HG03469 (cell line): ENCODE results near the gene SPATA3.

ENCODE experiments used
- ATAC-seq: cut with Tn5 transposase; IDR thresholded peaks from one replicate; pipeline ENCODE4 v1.9.1; 2021; ENCODE audit warnings: mild to moderate bottlenecking, moderate library complexity, moderate number of reproducible peaks; ENCODE audit not compliant: unreplicated experiment

Gene SPATA3

DNA sequence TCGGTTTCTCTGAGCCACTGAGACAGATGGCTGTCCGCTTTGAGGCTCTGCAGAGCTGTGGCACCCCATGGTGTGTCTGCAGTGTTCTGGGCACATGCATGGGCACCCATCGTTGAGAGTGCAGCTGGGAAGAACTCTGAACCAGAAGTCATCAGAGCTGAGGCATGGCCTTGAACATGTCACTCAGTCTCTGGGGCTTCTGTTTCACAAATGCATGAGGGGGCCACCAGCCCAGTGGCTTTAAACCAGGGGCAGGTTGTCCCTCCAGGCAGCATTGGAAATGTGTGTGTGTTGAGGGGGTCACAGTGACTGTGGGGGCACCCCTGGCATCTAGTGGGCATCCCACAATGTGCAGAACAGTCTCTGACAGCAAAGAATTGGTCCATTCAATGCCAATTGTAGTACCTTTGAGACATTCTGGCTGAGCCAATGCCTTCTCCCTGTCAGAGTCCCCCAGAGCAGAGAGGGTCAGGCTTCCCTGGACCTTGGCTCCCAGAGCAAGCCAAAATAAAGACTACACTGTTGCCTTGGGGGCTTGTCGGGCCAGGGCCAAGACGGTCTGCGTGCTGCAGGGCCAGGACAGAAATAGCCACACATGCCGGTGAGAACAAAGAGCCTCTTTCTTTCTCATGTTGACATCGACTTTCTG lies 51.5 kb downstream of the SPATA3 start:
- no peak for ATAC-seq

DNA sequence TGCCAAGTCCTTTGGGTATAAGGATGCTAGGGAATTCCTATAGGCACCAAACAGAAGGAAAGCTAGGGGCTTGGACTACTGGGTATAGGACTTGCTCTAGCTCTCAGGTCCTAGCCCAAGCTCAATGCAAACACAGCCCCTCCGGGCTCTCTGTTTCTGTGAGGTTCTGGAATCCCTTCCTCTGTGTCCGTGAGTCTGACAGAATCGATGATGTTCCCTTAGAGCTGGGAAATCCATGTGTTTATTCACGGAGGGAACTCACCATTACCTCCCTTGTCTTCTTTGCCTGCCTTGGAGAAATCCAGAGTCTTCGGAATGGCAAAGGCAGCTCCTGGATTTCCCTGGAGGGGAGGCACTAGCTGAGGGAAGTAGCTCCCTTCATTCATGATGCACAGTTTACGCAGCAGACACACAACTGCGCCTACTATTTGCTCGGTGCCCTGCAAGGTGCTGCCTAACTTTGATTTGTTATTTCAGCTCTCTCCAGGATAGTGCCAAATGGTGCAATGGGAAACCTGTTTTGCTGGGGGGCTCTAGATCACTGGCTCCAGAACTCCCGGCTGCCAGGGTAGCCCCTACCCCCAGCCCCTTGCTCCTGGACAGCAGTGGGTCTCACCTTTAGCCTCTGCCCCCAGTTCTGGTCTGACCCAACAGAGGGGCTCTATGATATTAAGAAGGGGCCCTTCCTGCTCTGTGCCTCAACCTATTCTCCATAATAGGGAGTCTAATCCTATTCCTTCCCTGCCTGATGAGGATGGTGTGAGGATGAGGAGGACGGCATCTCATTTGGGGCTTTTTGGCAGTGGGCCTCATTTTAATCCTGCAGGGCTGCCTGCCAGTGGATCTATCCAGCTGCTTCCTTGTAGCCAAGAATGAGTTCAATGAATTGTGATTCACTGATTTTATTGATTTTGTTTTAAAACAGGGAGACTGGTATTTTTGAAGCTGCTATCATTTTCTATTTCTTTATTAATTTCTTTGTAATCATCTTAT lies 52.3 kb downstream of the SPATA3 start:
- ATAC-seq = no peak

DNA sequence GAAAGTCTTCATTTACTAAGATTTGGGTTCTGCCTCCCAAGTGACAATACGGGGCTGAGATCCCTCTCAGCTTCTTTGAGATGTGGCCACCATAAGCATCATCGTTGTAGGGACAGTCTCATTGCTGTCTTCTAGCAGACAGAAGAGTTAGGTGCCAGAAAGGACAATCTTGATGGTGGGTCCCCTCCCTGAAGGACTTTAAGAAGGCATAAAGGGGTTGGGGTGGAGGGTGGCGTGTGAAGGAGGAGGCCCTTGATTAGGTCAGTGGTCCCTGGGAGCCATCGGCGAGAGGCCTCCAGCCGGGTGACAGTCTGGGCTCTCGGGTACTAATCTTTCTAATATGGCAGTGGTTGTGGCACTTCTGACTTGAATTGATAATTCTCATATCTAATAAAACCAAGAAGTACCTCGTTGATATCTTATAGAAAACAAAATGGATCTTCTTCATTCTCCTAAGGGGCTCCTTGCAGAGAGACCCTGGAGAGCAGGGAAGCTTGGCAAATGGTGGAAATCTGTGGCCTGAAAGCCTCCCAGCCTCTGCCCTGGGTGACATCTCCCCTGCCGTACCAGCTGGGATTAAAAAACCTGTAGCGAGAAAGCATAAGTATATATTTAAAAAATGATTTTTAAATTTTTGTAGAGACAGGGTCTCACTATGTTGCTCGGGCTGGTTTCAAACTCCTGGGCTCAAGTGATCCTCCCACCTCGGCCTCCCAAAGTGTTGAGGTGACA lies 53.5 kb downstream of the SPATA3 start:
- no peak for ATAC-seq

DNA sequence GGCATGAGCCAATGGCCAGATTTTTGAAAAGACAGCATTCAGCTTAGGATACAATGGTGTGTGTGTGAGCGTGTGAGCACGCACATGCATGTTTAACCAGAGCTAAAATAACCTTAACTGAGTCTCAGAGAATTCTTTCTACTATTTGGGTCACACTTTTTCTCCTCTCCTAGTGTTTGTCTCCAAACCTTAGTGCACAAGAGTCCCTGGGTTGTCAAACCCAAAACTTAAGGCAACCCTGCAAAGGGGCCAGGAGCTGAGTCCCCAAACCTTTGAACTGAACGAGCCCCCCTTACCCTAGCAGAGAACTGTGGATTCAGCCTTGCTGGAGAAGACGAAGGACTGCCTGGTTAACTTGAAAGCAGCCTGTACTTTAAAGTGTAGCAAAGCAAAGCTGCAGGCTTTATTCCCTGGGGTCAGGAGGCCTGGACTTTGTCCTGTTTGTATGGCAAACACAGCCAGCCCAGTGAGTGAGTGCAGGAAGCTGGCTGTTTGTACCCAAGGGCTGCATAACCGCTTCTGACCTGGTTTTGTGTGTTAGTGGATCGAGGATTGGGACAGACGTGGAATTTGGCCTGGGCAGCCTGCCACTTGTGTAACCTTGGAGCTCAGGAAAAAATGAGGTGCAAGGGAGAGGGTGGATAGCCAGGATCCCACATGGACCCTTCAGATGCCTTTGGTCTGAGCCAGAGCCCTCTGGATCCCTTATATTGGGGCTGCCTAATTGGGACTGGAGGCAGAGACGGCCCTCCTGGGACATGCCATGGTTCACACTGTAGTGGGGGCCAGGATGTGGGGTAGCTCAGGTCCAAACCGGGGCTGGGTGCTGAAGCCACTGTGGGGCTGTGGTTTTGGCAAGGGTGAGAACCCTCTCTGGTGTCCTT lies 54.3 kb downstream of the SPATA3 start:
- no peak for ATAC-seq

DNA sequence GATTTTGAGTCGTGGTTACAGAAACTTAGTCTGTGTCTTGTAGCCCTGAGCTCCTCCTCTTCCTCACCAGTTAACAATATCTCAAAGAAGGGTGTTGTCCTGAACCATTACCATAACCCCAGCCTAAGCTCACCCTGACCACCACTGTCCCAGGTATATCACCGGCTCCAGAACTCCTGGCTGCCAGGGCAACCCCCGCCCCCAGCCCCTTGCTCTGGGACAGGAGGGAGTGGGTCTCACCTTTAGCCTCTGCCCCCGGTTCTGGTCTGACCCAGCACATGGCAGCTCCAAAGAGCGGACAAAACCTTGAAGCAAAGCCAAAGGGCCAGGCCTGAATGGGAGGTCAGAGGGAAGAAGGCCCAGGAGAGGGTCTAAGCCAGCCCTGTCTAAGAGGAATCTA lies 55.2 kb downstream of the SPATA3 start:
- ATAC-seq = no peak

DNA sequence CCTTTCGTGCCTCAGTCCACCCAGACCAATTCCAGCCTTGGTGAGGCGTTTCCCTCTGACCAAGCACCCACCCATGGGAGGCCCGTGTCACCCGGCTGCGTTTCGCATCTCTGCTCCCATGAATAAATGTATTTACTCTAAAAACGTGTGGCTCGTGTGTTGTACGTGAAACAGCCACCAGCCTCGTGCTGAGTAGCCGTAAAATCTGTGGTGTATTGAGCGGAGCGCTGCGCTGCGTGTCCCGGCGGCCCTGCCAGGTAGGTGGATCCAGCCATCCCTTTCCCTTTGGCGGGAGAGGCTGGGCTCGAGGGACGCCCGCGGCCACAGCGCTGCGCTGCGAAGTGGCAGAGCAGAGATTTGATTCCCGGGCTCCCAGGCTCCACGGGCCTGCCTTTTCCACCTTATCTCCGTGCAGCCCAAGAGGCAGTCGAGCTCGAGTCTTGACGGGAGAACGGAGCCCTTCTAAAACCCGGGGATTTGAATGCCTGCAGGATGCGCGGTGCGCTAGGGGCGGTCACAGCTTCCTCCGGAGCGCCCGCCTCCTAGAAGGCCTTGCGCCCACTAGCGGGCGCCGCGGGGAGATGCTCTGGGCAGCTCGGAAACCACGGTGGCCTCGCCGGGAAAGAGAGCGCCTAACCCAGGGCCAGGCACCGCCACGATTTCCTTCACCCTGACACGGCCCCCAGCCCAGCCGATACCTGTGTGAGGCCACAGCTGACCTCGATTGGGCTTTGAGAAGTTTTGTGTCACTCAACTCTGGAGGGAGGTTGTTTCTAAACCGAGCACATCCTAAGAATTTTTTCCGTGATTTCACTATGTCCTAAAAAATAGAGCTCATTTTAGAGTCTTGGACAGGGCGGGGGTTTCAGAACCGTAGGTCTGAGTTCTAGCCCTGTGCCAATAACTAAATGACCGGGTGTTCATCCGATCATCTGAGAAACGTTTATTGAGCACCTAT lies 56.9 kb downstream of the SPATA3 start:
- peak; percentile 39 for ATAC-seq

DNA sequence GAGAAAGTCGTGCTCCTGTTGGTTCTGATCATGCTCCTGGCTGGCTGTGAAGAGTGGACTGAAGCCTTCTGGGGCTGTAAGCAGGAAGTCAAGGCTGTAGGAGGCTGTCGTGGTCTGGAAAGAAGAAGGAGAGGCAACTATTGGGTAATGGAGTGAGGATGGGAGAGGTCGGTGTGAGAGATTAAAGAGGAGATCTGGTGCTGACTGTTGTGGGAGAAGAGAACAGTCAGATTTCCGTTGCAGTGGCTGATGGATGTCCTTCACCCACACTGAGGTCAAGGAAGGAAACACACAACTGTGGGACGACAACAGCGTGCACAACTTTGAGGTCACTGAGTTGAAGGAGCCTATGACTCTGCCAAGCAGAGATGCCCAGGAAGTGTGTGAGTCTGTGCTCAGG lies 57.9 kb downstream of the SPATA3 start:
- ATAC-seq = no peak

DNA sequence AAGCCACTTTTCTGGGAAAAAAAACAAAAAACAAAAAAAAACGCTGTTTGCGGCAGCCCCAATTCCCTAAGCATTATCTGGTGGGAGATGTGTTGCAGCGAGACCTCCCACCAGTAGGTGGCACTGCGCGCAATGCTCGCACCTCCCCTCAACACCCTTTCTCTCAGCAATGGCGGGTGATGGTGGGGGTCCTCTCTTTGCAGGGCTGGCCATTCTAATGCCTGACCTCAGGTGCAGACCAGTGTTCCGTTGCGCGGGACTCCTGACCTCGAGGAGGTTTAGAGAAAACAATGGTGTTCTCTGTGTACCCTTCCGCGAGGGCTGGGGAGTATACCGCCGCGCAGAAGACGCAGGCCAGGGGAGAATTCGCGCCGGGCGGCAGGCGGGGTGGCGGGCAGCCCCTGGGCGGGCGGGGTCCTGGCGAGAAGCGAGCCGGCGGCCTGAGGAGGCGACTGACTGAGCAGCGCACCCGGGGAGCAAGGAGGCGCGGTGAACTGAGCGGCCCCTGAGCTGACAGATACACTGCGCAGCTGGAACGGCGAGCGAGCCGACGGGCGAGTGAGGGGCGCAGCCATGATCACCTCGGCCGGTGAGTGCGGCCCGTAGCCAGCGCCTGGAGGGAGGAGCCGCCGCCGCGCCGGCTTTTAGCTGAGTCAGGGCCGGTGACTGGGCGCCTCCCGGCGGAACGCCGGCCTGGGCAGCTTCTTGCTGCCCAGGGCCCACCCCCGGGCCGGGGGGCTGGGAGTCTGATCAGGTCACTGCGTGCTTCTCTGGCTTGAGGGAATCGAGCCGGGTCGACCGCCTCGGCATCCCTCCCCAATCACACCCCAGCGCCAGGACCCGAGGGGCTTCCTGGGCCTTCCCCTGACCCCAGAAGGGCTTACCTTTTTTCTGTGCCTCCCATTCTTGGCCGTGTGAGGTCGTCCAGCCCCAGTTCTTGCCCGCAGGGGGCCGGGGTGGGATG lies 60.8 kb downstream of the SPATA3 start, which contains the start of gene PSMD1:
Gene PSMD1 (plus strand): TSS at position 415 of the 964 bp plus-strand sequence. CDS start 159 bp downstream, at position 574.
- peak; percentile 41 for ATAC-seq

DNA sequence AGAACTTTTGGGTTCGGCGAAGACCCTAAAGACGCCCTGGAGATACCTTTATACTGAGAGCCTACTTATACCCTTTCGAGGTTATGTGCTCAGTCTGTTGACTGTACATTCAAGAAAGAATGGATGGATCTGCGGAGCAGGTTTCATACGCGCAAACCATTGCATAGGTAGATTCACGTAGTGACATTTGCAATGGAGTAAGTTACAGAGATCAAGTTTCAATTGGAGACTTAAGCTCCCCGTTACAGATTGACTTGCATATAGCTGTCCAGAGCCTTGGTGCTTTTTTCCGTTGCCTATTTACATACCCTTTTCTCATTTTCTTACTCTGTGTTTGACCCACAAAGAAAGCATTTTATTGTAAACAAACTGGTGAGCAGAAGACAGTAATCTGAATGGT lies 61.7 kb downstream of the SPATA3 start:
- ATAC-seq = no peak
